Spinal cord (tissue), 10 donors: Measurements from ENCODE around the gene TAF3. TPM values are rescaled to one million over a fixed set of nuclear protein-coding genes. Genes with fewer than 3 reads are reported as not detected.

Source experiments
- DNase-seq, 6 donors: peaks; one replicate each; pipeline versions ENCODE4 v3.0.0 to v3.0.0-alpha.2; 2013 to 2015; ENCODE audit warnings: low spot score in 6 of 6, low read depth in 4 of 6
- H3K27ac ChIP-seq: one replicate; pipeline ENCODE4 v1.5.1; 2013; ENCODE audit warnings: low read depth, low read length, control low read depth
- H3K27me3 ChIP-seq: one replicate; pipeline ENCODE4 v1.6.1; 2013; ENCODE audit warnings: low read length; ENCODE audit not compliant: control insufficient read depth, insufficient read depth
- H3K36me3 ChIP-seq: one replicate; pipeline ENCODE4 v1.6.1; 2013; ENCODE audit warnings: low read length; ENCODE audit not compliant: control insufficient read depth, insufficient read depth
- H3K4me1 ChIP-seq: one replicate; pipeline ENCODE4 v1.6.1; 2013; ENCODE audit warnings: low read length; ENCODE audit not compliant: control insufficient read depth, insufficient read depth
- H3K4me3 ChIP-seq: one replicate; pipeline ENCODE4 v1.5.1; 2013; ENCODE audit warnings: low read depth, low read length, control low read depth
- H3K9me3 ChIP-seq: one replicate; pipeline ENCODE4 v1.6.1; 2013; ENCODE audit warnings: low read length; ENCODE audit not compliant: control insufficient read depth, insufficient read depth
- WGBS: methylation state at CpG from one replicate; pipeline ENCODE4 v1.1.5; 2013; ENCODE audit warnings: missing lambda C conversion rate; ENCODE audit not compliant: insufficient coverage; 5-methylcytosine and 5-hydroxymethylcytosine counted together
- polyA plus RNA-seq, 2 donors: library from polyadenylated mRNA; unstranded; fragments of 120-200 nt; gene quantifications; one replicate each; pipeline ENCODE4 v1.2.1, GENCODE V29; 2013; ENCODE audit not compliant: insufficient read length in 2 of 2
- total RNA-seq, 2 donors: library from RNA; depleted of rRNA in 1 of 2; stranded (reverse); fragments of 120-200 nt in 1 of 2; fragments of >200 nt in 1 of 2; gene quantifications; one replicate each; pipeline versions ENCODE4 v1.2.3 to v1.2.4, GENCODE V29; 2013 to 2014
- donor health status: healthy.

Gene TAF3
- total and polyA plus RNA-seq, 4 donors, result 3.8 to 10.8 (median 6.1) TPM

GRCh38 chr10:8037941-8038894 is 219.9 kb downstream of the TAF3 start:
- WGBS, result 4% methylated on average over 17 of the region's 22 CpGs
- Histone ChIP-seq H3K36me3 (no peaks in the 10 kb centered on the region), H3K9me3 (no peaks in the 10 kb centered on the region), H3K27ac (no peak overlapping the region), H3K4me3 (no peak overlapping the region), H3K4me1 (peaks cover 36% of the 10 kb centered on the region), H3K27me3 (peaks cover 100% of the 10 kb centered on the region)
- DNase-seq, result peak in 2 of 6 donors; percentile 30 to 55

- no peak overlapping the region for H3K27ac ChIP-seq
- H3K4me3 ChIP-seq, result no peak overlapping the region
- DNase-seq, result peak in 2 of 6 donors; percentile 51 to 57
- 0% methylated on average over 1 of the region's 10 CpGs for WGBS
- H3K4me1 ChIP-seq, result peaks cover 33% of the 10 kb centered on the region
- H3K36me3 ChIP-seq, result no peaks in the 10 kb centered on the region
- no peaks in the 10 kb centered on the region for H3K9me3 ChIP-seq
- H3K27me3 ChIP-seq, result peaks cover 100% of the 10 kb centered on the region
Measured at GRCh38 chr10:8039321-8039881, 221.1 kb downstream of the TAF3 start.

- Histone ChIP-seq H3K27ac (no peak overlapping the region), H3K27me3 (peaks cover 100% of the 10 kb centered on the region), H3K36me3 (no peaks in the 10 kb centered on the region), H3K9me3 (no peaks in the 10 kb centered on the region), H3K4me3 (no peak overlapping the region), H3K4me1 (peaks cover 34% of the 10 kb centered on the region)
- DNase-seq, result peak in 2 of 6 donors; percentile 35 to 37
- no CpG with 5 or more reads among the region's 6 CpGs for WGBS
Measured at GRCh38 chr10:8040651-8041050, 222.3 kb downstream of the TAF3 start.

GRCh38 chr10:8041284-8041991 is 223.1 kb downstream of the TAF3 start:
- WGBS, result 7% methylated on average over 8 of the region's 10 CpGs
- Histone ChIP-seq H3K9me3 (no peaks in the 10 kb centered on the region), H3K36me3 (no peaks in the 10 kb centered on the region), H3K4me1 (peaks cover 34% of the 10 kb centered on the region), H3K27ac (no peak overlapping the region), H3K27me3 (peaks cover 100% of the 10 kb centered on the region), H3K4me3 (no peak overlapping the region)
- DNase-seq, result peak in 2 of 6 donors; percentile 14

GRCh38 chr10:8041992-8042720 is 223.9 kb downstream of the TAF3 start:
- no peaks in the 10 kb centered on the region for H3K36me3 ChIP-seq
- peaks cover 100% of the 10 kb centered on the region for H3K27me3 ChIP-seq
- no peaks in the 10 kb centered on the region for H3K9me3 ChIP-seq
- WGBS, result 3% methylated on average over 10 of the region's 17 CpGs
- DNase-seq, result peak in 2 of 6 donors; percentile 9 to 11
- H3K27ac ChIP-seq, result no peak overlapping the region
- H3K4me1 ChIP-seq, result peaks cover 32% of the 10 kb centered on the region
- H3K4me3 ChIP-seq, result no peak overlapping the region

- Histone ChIP-seq H3K9me3 (no peaks in the 10 kb centered on the region), H3K4me1 (peaks cover 38% of the 10 kb centered on the region), H3K36me3 (no peaks in the 10 kb centered on the region), H3K4me3 (no peak overlapping the region), H3K27me3 (peaks cover 100% of the 10 kb centered on the region), H3K27ac (no peak overlapping the region)
- DNase-seq, result peak in 2 of 6 donors; percentile 5 to 18
- 3% methylated on average over 34 of the region's 35 CpGs for WGBS
Measured at GRCh38 chr10:8042721-8043568, 224.6 kb downstream of the TAF3 start.

- Histone ChIP-seq H3K4me3 (no peak overlapping the region), H3K27me3 (peaks cover 100% of the 10 kb centered on the region), H3K27ac (no peak overlapping the region), H3K4me1 (peaks cover 45% of the 10 kb centered on the region), H3K9me3 (no peaks in the 10 kb centered on the region), H3K36me3 (no peaks in the 10 kb centered on the region)
- DNase-seq, result peak in 2 of 6 donors; percentile 21 to 25
- 2% methylated on average over 23 of the region's 31 CpGs for WGBS
Measured at GRCh38 chr10:8043569-8044306, 225.4 kb downstream of the TAF3 start.

GRCh38 chr10:8044331-8044907 is 226.1 kb downstream of the TAF3 start:
- H3K4me3 ChIP-seq, result no peak overlapping the region
- peaks cover 100% of the 10 kb centered on the region for H3K27me3 ChIP-seq
- no peaks in the 10 kb centered on the region for H3K9me3 ChIP-seq
- peaks cover 50% of the 10 kb centered on the region for H3K4me1 ChIP-seq
- peak in 1 of 6 donors; percentile 9 for DNase-seq
- 6% methylated on average over 6 of the region's 12 CpGs for WGBS
- no peak overlapping the region for H3K27ac ChIP-seq
- H3K36me3 ChIP-seq, result no peaks in the 10 kb centered on the region
